ENCODE measurements around the gene SIGLEC6.

- no peak for TF ChIP-seq CTCF (IDR thresholded peaks at IDR 0.05)
- TF ChIP-seq POLR2A (IDR thresholded peaks at IDR 0.05) = no peak
Observed at GRCh38 chr19:51493776-51494175, 37.7 kb downstream of the SIGLEC6 start.

Data from uterus (tissue), 2 donors.